Measurements from ENCODE around the gene OR10AG1. TPM values are rescaled to one million over a fixed set of nuclear protein-coding genes. Genes with fewer than 3 reads are reported as not detected.

OR10AG1 gene
- polyA plus RNA-seq, 1 of the 3 experiments (the other 2 are of a cell fraction), result not detected

DNA sequence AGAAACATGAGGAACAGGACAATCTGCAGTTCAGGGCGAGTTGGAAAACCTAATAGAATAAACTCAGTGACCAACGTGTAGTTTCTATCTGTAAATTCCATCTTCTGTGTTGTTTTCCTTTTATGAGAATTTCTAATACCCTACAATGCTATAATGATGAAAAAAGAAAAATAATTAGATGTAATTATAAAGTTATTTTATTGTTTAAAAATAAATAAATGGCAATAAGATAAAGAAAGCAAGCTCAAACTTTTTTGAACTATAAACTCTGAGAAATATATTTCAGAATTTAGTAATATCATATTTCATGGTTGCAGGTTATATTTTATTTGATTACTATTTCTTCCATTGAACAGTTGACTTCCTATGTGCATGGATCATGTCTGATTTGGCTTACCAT is 33.4 kb downstream of the OR10AG1 start, which contains the start of gene OR5I1:
Gene OR5I1 (minus strand): TSS at position 101 of the 400 bp plus-strand sequence. CDS start 0 bp downstream, at position 101.
- WGBS (ENCODE audit: low lambda C conversion rate), result 0% methylated on average over 2 of the region's 2 CpGs
- H3K27me3 ChIP-seq (ENCODE audit: insufficient read depth), result no peaks in the 10 kb centered on the region
- POLR2A ChIA-PET, result no interaction called here
- H3K4me3 ChIP-seq (ENCODE audit: low read depth in 2 of 2, low read length in 1 of 2), result no peak within 1 kb of the TSS
- H2AFZ ChIP-seq (ENCODE audit: low read depth), result no peak within 1 kb of the TSS
- no peaks in the 10 kb centered on the region for H3K9me2 ChIP-seq
- H3K36me3 ChIP-seq (replicated peaks in 1 of 2; ENCODE audit: control insufficient read depth in 1 of 2, insufficient read depth in 2 of 2, low read length in 1 of 2), result no peaks in the 10 kb centered on the region
- CTCF ChIA-PET, result interaction anchor here (0.9 kb wide), 1 partner anchor 1313 kb away, joined by 3 read pairs; no protein-coding TSS in a partner anchor
- TF ChIP-seq ELF1 (IDR thresholded peaks at IDR 0.05), result no peak
- no peak for TF ChIP-seq RCOR1 (IDR thresholded peaks at IDR 0.05; ENCODE audit: low read length)
- TF ChIP-seq RAD21 (IDR thresholded peaks at IDR 0.05; ENCODE audit: low read length), result no peak
- TF ChIP-seq, protein P1, sequence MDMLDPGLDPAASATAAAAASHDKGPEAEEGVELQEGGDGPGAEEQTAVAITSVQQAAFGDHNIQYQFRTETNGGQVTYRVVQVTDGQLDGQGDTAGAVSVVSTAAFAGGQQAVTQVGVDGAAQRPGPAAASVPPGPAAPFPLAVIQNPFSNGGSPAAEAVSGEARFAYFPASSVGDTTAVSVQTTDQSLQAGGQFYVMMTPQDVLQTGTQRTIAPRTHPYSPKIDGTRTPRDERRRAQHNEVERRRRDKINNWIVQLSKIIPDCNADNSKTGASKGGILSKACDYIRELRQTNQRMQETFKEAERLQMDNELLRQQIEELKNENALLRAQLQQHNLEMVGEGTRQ (IDR thresholded peaks at IDR 0.05; ENCODE audit: borderline replicate concordance, low read depth, low read length), result no peak
- no peaks in the 10 kb centered on the region for H4K20me1 ChIP-seq (ENCODE audit: insufficient read depth)
- DNase-seq, result no peak
- H3K79me2 ChIP-seq (ENCODE audit: insufficient read depth), result no peaks in the 10 kb centered on the region
- no peaks in the 10 kb centered on the region for H3K4me1 ChIP-seq (ENCODE audit: control insufficient read depth in 1 of 2, insufficient read depth in 2 of 2, low read depth in 1 of 2, low read length in 1 of 2)
- no peaks in the 10 kb centered on the region for H3F3A ChIP-seq (replicated peaks; ENCODE audit: insufficient read depth)
- H3K9ac ChIP-seq, result no peak within 1 kb of the TSS
- H3K27ac ChIP-seq (ENCODE audit: low read depth in 2 of 2, low read length in 1 of 2), result no peak within 1 kb of the TSS
- no peaks in the 10 kb centered on the region for H3K9me3 ChIP-seq
- H3K4me2 ChIP-seq, result no peak within 1 kb of the TSS

DNA sequence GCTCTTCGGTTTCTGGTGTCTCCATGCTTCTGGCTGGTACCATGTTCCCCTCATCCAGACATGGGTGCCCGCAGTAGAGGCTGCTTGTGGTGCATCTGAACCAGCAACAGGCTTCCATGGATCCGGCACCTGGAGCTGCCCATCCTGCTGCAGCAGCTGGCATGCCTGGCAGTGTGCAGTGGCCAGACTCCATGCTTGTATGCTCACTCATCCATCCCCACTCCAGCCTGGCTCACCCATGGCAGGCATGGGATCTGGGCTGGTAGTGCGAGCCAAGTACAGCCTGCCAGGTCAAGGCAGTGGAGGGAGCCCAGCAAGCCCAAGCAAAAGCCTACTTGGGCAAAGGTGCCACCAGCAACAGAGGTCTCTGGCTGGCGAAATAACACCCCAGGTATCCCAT is 49.2 kb downstream of the OR10AG1 start:
- H3K27me3 ChIP-seq (ENCODE audit: insufficient read depth), result no peaks in the 10 kb centered on the region
- no peak overlapping the region for H3K9ac ChIP-seq
- TF ChIP-seq, protein P2, sequence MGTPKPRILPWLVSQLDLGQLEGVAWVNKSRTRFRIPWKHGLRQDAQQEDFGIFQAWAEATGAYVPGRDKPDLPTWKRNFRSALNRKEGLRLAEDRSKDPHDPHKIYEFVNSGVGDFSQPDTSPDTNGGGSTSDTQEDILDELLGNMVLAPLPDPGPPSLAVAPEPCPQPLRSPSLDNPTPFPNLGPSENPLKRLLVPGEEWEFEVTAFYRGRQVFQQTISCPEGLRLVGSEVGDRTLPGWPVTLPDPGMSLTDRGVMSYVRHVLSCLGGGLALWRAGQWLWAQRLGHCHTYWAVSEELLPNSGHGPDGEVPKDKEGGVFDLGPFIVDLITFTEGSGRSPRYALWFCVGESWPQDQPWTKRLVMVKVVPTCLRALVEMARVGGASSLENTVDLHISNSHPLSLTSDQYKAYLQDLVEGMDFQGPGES (IDR thresholded peaks at IDR 0.05; ENCODE audit: low read depth, low read length), result no peak
- TF ChIP-seq, protein P3, sequence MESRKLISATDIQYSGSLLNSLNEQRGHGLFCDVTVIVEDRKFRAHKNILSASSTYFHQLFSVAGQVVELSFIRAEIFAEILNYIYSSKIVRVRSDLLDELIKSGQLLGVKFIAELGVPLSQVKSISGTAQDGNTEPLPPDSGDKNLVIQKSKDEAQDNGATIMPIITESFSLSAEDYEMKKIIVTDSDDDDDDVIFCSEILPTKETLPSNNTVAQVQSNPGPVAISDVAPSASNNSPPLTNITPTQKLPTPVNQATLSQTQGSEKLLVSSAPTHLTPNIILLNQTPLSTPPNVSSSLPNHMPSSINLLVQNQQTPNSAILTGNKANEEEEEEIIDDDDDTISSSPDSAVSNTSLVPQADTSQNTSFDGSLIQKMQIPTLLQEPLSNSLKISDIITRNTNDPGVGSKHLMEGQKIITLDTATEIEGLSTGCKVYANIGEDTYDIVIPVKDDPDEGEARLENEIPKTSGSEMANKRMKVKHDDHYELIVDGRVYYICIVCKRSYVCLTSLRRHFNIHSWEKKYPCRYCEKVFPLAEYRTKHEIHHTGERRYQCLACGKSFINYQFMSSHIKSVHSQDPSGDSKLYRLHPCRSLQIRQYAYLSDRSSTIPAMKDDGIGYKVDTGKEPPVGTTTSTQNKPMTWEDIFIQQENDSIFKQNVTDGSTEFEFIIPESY (IDR thresholded peaks at IDR 0.05; ENCODE audit: borderline replicate concordance, low read depth), result no peak
- TF ChIP-seq, protein P4, sequence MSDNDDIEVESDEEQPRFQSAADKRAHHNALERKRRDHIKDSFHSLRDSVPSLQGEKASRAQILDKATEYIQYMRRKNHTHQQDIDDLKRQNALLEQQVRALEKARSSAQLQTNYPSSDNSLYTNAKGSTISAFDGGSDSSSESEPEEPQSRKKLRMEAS (IDR thresholded peaks at IDR 0.05; ENCODE audit: low read depth), result no peak
- TF ChIP-seq MEF2A (IDR thresholded peaks at IDR 0.05; ENCODE audit: borderline replicate concordance, low read depth) (no peak), TCF12 (IDR thresholded peaks at IDR 0.05) (no peak), ELF1 (IDR thresholded peaks at IDR 0.05) (no peak), EP300 (IDR thresholded peaks at IDR 0.05; ENCODE audit: borderline replicate concordance in 1 of 2, low read depth in 1 of 2, low read length in 1 of 2) (no peak)
- no peak overlapping the region for H3K4me3 ChIP-seq (ENCODE audit: low read depth in 2 of 2, low read length in 1 of 2)
- CTCF ChIA-PET, result no interaction called here
- H3K4me1 ChIP-seq (ENCODE audit: control insufficient read depth in 1 of 2, insufficient read depth in 2 of 2, low read depth in 1 of 2, low read length in 1 of 2), result no peaks in the 10 kb centered on the region
- no peaks in the 10 kb centered on the region for H4K20me1 ChIP-seq (ENCODE audit: insufficient read depth)
- H3K36me3 ChIP-seq (replicated peaks in 1 of 2; ENCODE audit: control insufficient read depth in 1 of 2, insufficient read depth in 2 of 2, low read length in 1 of 2), result no peaks in the 10 kb centered on the region
- H3K9me2 ChIP-seq, result no peaks in the 10 kb centered on the region
- H3K4me2 ChIP-seq, result no peak overlapping the region
- no peaks in the 10 kb centered on the region for H3F3A ChIP-seq (replicated peaks; ENCODE audit: insufficient read depth)
- H2AFZ ChIP-seq (ENCODE audit: low read depth), result no peak overlapping the region
- H3K79me2 ChIP-seq (ENCODE audit: insufficient read depth), result no peaks in the 10 kb centered on the region
- no peak for DNase-seq
- WGBS (ENCODE audit: low lambda C conversion rate), result 0% methylated on average over 2 of the region's 5 CpGs
- no peaks in the 10 kb centered on the region for H3K9me3 ChIP-seq
- no peak overlapping the region for H3K27ac ChIP-seq (ENCODE audit: low read depth in 2 of 2, low read length in 1 of 2)
- POLR2A ChIA-PET, result no interaction called here

Other genes with a start within 250 kb of the OR10AG1 start
- not detected in 2 replicates for gene OR5D13, start 196.5 kb downstream of the OR10AG1 start, polyA plus RNA-seq (2012; rRNA removed)
- not detected in 2 replicates for gene OR5D14, start 174.4 kb downstream of the OR10AG1 start, polyA plus RNA-seq (2012; rRNA removed)
- not detected in 2 replicates for gene OR5L1, start 158.6 kb downstream of the OR10AG1 start, polyA plus RNA-seq (2012; rRNA removed)
- not detected in 2 replicates for gene OR5D18, start 150.3 kb downstream of the OR10AG1 start, polyA plus RNA-seq (2012; rRNA removed)
- gene OR5L2, start 142.7 kb downstream of the OR10AG1 start, polyA plus RNA-seq (2012; rRNA removed), result not detected in 2 replicates
- not detected in 2 replicates for gene OR5D16, start 131.2 kb downstream of the OR10AG1 start, polyA plus RNA-seq (2012; rRNA removed)
- gene TRIM51, start 86.6 kb downstream of the OR10AG1 start, polyA plus RNA-seq (2012; rRNA removed), result not detected in 2 replicates
- not detected in 2 replicates for gene OR5W2, start 55.4 kb downstream of the OR10AG1 start, polyA plus RNA-seq (2012; rRNA removed)
- gene OR5I1, start 33.5 kb downstream of the OR10AG1 start, polyA plus RNA-seq (2012; rRNA removed), result not detected in 2 replicates
- gene OR5F1, start 24.7 kb upstream of the OR10AG1 start, polyA plus RNA-seq (2012; rRNA removed), result not detected in 2 replicates
- gene OR5AS1, start 57.7 kb upstream of the OR10AG1 start, polyA plus RNA-seq (2012; rRNA removed), result not detected in 2 replicates
- gene OR8I2, start 123.4 kb upstream of the OR10AG1 start, polyA plus RNA-seq (2012; rRNA removed), result not detected in 2 replicates
- not detected in 2 replicates for gene OR8H2, start 133.7 kb upstream of the OR10AG1 start, polyA plus RNA-seq (2012; rRNA removed)
- gene OR8H3, start 152.4 kb upstream of the OR10AG1 start, polyA plus RNA-seq (2012; rRNA removed), result not detected in 2 replicates
- not detected in 2 replicates for gene OR8J3, start 170.3 kb upstream of the OR10AG1 start, polyA plus RNA-seq (2012; rRNA removed)
- gene OR8K5, start 190.4 kb upstream of the OR10AG1 start, polyA plus RNA-seq (2012; rRNA removed), result not detected in 2 replicates
- not detected in 2 replicates for gene OR5J2, start 206.7 kb upstream of the OR10AG1 start, polyA plus RNA-seq (2012; rRNA removed)